Posterior cingulate gyrus (tissue), 11 donors: ENCODE data around the gene KIRREL3.

Source experiments
- DNase-seq, 10 donors: peaks; one replicate each; pipeline versions ENCODE4 v3.0.0 to v3.0.0-alpha.2; 2020 to 2021; ENCODE audit warnings: mixed read lengths in 3 of 10
- intact Hi-C: fragments of 100-400 bp; cut with DNase I; formaldehyde crosslinking; loops from one replicate; pipeline ENCODE4 v1.15.1; 2023

Gene KIRREL3

DNA sequence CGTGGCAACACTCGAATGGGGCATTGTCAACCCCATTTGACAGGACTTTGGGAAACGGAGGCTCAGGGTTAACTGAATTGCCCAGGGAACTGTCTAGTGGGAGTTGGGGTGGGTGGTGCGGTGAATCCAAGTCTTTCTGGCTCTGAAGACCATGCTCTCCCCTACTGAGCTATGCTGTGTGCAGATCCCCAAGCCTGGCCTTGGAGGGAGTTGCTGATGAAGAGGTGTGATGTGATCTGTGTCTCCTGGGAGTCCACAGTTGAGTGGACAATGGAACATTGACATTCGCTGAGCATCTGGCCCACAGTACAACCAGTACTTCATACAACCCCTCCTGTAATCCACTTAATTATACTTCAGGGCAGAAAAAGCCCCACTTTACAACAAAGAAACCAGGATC, 472.9 kb downstream of the KIRREL3 start:
- intact Hi-C loops, result no loop called here
- peak in 1 of 10 donors; percentile 22 for DNase-seq

DNA sequence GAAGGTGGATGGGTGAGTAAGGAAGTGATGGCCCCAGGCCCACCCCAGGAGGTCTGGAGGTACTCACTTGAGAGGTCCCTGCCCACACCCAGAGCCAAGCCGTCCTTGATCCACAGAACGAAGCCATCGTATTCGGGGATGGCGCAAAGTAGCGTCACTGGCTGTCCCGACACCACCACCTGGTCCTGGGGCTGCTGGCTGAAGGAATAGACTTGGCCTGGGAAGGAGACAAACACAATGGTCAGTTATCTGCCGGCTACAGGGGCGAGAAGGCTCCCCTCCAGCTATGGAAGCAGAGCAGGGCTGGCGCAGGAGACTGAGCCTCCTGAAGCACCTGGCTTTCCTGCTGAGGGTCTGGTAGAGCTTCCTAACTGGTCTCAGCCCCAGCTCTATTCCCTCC, 474.1 kb downstream of the KIRREL3 start:
- peak in 1 of 10 donors; percentile 45 for DNase-seq
- intact Hi-C loops, result no loop called here

DNA sequence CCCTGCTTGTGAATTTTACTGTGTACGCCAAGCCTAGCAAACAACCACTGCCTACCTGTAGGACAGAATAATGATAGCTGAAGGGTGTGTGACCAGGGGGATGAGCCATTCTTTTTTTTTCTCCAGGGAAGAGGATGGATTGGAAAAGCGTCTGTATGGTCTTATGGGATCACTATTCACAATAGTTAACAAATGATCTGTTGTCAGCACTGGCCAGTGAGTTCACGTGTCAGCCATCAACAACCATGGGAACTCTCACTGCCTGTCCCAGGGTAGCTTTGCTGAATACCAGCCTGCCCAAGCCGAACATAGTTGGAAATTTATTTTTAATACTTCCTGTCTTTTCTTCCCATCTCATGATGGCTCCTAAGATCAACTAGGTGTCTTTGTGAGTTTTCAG, 474.9 kb downstream of the KIRREL3 start:
- intact Hi-C loops, result no loop called here
- DNase-seq, result peak in 1 of 10 donors; percentile 27

DNA sequence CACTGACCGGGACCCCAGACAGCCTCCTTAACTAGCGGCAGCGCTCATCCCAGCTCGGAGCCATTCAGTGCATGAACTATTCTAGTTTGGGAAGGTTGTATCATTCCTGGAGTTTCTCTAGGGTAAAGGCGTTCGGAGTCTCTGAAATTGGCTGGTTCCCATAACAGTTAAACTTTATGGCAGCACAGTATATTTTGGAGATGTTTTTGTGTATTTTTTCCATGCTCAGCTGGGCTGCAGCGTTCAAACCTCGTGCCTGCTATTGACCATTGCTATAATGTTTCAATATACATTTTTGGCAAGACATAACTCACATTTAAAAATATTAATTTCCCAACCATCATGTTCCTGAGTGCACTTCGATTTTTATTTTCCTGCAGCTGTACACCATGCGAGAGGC, 475.4 kb downstream of the KIRREL3 start:
- intact Hi-C loops, result no loop called here
- peak in 1 of 10 donors; percentile 17 for DNase-seq

DNA sequence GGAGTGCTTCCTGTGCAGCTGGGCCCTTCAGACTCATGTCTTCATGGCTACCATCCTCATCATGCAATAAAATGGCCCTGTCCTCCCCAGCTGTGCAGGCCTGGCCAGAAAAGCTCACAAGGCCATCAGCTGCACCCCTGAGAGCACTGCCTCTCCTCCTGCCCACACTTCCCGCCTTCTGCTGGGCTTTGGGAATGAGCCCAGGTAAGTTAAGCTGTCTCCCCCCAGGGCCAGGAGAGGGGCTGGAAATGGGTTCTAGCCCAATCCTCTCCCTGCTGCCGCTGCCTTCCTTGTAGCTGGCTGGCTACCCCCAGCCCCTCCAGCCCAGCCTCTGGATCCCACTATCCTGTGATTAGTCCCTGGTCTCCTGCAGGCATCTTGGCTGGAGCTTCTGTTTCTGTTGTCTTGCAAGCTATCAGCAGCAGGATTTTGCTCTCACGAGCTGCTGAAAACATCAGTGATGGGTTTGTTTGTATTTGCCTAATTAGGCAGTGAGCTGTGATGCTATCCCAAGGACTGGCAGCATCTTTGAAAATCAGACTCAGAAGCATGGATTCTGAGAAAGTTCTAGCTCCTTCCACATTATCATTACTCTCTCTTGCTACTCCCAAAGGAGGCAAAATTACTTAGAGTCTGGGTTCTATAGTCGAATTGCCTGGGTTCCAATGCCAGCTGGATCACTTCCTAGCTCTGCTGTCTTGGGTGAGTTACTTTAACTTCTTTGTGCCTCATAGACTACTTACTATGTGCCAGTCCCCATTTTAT, 476.9 kb downstream of the KIRREL3 start:
- intact Hi-C loops, result no loop called here

DNA sequence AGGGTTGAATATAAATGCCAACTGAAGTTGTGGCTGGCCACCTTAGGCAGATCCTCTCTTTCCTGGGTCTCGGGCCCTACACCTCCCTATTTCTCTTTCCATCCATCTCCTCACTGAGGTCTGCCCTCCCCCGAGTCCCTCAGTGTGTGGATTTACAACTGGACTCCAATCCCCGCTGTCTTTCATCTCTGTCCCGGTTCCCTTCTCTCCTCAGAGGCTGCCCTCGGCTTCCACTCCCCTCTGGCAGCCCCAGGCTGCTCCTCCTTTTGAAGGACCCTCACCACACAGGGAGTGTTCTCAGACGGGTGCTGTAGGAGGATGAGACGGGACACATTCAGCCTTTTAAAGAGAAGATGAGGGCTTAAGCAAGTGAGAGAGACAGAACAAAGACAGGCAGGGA, 478.0 kb downstream of the KIRREL3 start:
- intact Hi-C loops, result no loop called here
- DNase-seq, result no peak

More for the DNA sequence above, 476.9 kb downstream of the KIRREL3 start:
- DNase-seq, result peak in 1 of 10 donors; percentile 62

DNA sequence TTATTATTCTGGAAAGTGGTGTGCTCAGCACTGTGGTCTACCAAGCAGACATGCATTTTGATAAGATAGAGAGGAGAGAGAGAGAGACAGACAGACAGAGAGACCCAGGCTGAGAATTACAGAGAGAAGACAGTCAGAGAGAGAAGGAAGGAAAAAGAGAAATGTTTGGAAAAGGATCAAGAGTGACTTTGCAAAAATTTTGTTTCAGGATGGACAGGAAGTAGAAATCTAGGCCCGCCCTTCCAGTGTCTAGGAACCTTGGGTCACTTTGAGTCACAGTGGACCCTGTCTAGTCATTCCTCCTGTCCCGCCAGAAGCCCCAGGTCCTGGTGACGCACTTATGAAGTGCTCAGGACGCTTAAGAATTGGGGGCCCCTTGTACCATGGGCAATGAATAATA, 478.4 kb downstream of the KIRREL3 start:
- intact Hi-C loops, result no loop called here
- DNase-seq, result peak in 1 of 10 donors; percentile 50

DNA sequence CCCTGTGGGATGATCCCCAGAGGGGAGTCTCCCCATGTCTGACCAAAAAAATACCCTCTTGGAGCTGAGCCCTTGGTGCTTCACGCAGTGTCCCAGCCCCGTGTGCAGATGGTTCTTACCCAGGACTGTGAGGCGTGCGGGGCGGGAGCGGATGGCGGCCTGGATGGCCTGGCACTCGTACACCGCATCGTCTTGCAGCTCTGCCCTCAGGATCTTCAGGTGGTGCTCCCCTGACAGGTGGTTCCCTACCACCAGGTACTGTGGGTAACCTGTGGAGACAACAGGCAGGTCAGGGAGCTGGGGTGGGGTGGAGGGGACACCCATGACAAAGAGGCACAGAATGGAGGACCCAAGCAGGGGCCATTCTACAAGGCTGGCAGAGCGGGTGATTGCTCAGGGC, 479.4 kb downstream of the KIRREL3 start:
- intact Hi-C loops, result no loop called here
- DNase-seq, result peak in 2 of 10 donors; percentile 37 to 46

DNA sequence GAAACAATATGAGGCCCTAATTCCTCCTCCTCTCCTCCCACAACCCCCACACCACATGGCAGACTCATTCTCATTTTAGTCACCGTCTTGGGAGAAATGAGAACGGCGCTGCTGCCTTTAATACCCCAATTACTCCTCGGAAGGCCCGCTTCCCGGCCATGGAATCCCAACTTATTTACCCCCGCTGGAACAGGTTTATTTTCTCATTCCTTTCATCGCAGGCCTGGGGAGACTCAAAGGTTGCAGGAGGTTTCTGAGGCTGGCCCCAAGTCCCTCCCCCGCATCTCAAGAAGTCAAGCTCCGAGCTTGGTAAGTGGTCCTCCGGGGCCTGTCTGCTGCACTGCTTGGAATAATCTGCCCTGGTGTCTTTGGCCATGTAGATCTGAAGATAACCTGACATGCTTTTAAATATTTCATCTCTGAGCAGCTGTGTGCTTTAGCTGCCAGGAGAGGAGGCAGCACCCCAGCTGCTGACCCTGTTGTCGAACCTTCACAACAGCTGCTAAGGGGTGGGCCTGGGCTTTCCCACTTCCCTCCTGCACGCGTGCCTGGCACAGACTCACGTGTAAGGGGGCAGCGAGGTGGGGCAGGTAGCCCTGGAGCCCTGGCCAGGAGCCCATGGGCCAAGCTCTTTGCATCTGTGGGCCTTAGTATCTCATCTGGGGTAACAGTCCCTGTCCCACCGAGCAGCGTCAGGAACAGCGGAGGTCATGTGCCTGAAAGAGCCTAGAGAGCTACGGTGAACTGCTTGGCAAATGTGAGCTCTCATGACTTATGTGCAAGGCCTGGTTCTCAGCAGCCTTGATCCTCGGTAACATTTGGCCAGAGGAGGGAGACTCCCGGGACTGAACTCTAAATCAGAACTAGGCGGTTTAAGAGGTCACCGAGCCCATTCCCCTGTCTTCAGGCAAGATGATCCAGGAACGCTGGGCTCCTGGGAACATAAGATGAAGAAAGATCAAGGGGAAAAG, 480.5 kb downstream of the KIRREL3 start:
- intact Hi-C loops, result no loop called here
- peak in 1 of 10 donors; percentile 52 for DNase-seq

DNA sequence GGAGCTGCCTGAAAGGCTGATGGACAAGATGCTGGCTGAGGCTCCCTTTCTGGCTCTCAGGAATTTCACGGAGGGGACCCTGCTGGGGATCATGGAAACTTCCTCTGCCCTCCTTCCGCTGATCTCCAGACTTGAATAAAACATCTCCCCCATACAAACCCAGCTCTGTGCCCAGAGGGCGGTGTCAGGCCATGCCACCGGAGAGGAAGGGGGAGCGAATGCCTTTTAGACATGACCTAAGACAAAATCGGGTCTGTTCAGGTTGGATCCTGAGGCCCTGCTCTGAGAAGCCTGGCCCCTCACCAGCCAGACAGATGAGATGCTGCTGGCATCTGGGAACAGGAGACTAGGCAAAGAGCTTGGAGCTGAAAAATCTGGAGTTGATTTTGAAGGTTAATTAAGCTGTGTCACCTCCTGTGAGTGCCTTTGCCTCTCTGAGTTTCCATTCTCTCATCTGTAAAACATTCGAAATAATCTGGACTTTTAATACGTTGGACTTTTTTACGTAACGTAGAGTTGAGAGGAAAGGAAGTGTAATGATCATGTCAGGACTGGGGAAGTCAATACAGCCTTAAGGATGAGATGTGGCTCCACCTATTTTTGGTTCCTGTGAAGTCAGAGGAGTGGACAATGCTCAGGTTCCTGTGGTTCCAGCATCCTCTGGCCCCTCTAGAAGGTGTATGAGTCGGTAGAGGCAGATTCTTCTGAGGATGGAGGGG, 481.4 kb downstream of the KIRREL3 start:
- intact Hi-C loops, result no loop called here

DNA sequence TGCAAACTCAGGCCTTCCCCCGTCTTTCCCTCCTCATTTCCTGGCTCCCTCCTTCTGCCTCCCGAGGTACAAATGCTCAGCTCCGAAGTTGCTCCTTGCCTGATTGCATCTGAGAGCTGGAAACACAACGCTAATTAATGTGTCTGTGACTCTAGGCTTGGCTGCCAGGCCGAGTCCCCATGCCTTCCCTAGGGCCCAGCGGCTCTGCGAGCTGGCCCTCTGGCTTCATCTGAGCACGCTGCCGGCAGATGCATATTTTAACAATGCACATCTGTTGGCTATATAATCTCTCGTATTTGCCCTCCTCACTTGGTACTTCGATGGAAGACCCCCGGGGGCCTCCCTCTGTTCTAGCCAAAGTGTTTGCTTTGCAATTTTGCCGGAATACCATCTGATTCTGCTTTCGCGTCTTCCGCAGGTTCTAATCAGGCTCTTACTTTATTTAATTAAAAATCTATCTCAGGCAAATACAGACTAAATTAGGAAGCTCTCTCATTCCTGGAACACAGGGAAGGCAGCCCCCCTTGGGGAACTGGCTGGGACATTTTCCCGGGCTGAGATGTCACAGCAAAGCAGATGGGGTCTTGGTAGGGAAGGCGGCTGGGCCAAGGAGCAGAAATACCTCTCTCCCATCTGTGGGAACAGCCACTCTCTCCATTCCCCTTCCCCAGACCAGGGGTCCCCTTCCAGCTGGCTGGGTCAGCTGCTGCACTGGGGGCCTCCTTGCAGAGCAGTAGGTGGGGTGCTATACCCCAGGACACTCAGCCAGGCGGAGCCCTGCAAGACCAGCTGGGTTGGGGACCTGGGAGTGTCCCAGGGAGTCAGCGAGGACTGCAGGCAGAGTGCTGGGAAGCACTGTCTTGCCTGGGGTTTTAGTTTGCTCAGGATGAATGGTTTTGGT, 482.2 kb downstream of the KIRREL3 start:
- peak in 1 of 10 donors; percentile 61 for DNase-seq
- intact Hi-C loops, result no loop called here

More for the DNA sequence above, 481.4 kb downstream of the KIRREL3 start:
- peak in 1 of 10 donors; percentile 37 for DNase-seq

DNA sequence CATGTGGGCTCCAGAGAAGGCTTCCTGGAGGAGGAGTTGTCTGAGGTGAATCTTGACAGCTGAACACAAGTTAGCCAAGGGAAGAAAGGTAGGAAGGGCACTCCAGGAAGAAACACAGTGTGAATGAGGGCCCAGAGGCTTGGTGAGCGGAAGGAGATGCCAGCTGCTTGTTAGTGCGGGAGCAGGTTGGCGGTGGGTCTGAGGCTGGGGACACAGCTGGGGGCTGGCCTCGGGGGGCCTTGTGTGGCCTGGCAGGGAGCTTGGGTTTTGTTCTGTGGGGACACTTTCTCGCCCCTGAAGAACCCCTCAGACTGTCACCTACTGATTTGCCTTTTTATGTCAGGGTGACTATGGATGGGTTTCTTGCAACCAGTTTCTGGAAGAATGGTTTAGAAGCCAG, 485.1 kb downstream of the KIRREL3 start:
- peak in 2 of 10 donors; percentile 31 to 57 for DNase-seq
- intact Hi-C loops, result no loop called here

DNA sequence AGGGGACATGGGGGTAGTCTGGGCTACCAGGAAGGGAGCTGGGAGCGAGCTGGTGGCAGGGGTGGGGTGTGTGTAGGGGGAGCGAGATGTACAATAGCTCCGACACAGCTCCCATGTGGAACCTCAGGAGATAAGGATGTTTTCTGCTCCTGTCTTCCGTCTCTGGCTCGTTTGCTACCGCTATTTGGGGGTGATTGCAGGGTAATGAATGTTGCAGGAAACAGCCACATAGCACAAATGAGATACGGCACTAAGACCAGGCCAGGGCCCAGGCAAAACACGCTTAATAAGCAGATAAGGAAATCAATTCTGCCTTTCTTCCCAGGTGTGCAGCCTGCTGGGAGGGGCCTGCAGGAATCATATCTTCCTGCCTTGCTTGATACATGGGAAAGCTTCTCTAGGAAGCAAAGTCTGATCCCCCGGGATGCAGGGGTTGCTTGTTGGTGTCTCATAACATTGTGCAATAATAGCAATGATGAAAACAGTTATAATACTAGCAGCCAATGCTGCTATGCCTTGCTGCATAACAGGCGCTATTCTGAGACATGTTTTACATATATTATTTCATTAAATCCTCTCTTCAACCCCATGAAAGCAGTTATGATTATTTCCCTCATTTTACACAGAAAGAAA, 486.4 kb downstream of the KIRREL3 start:
- peak in 1 of 10 donors; percentile 18 for DNase-seq
- intact Hi-C loops, result no loop called here

DNA sequence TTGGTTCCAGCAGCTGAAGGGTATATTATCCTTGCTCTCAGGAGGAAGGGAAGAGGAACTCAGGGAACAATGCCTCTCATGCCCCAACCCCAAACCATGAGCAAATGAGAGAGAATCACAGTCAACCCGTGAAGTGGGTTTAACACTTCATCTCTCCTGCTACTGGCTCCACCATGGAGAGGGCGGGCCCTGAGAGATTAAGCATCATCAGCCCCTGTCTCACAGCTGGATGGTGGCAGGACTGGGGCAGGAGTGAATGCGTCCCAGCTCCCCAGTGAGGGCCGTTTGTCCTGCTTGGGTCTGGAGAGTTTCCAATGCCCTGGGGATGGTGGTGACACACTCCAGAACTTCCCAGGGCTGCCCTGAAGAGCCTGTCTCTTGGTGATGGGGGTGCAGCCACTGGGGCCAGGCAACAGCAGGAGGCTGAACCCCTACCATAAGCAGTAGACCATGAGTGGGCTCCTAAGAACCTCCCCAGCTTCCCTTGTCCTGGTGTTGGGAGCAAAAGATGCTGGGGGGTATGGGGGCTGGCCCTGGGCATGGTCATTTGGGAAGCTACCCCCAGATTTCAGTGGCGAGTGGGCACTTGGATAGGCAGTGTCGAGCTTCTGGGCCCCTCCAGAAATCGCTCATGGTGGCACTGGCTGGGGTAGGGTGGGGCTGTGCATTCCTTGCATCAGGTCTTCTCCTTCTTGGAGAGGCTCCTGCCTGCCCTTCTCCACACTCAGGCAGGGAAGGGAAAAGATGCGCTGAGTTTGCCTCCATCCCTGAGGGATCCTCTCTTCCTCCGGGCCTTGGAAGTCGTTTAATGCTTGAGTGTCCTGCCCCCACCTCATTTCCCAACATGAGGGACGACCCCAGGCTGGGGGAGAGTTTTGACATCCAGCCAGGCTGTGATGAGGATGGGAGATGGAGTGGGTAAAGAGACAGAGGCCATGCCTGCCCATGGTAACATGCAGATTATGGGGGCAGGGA, 487.5 kb downstream of the KIRREL3 start:
- intact Hi-C loops, result no loop called here
- peak in 2 of 10 donors; percentile 45 to 48 for DNase-seq

DNA sequence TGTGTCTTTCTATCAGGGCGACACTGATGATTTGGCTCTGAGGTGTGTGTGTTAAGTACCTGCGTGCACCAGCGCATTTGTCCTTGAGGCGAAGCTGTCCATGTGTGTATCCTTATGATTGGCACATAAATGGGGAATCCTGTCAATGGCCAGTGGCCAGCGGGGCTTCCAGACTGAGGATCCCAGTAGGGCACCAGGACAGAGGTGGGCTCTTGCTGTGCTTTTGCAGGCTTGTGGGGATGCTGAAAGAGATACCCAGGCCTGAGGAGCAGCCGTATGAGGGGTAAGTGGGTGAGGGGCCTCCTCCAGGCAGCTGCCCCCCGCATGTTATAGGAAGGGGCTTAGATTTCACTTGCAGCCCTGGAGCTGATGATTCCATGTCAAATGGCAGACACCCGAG, 488.3 kb downstream of the KIRREL3 start:
- intact Hi-C loops, result no loop called here
- no peak for DNase-seq

DNA sequence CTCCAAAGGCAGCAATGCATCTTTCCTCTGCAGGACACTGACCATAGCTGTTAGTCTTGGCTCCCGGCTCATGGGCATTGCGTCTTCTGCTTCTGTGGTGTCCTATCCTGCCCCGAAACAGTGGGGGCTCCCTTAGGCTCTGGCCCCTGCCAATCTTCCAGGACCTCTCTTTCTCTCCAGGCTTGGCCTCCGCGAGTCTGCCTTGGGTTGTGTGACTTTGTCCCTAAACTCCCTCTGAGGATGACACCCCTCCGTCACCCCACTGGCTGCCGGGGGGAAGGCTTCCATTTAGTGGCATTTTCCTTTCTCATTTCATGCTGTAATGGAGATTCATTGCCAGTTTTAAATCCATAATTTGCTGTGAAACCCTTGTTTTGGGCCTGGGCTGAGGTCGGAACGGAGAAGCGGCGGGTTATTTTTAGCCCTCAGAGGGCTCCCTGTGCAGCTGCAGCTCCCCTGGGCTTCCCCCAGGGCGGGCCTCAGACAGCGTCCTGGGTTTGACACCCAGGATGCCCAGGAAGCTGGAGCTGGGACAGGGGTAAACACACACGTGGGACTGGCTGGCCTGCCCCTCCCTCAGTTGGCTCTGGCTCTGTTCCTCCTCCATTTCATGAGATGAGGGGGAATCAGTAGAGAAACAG, 489.0 kb downstream of the KIRREL3 start:
- intact Hi-C loops, result no loop called here
- DNase-seq, result peak in 2 of 10 donors; percentile 47 to 72

DNA sequence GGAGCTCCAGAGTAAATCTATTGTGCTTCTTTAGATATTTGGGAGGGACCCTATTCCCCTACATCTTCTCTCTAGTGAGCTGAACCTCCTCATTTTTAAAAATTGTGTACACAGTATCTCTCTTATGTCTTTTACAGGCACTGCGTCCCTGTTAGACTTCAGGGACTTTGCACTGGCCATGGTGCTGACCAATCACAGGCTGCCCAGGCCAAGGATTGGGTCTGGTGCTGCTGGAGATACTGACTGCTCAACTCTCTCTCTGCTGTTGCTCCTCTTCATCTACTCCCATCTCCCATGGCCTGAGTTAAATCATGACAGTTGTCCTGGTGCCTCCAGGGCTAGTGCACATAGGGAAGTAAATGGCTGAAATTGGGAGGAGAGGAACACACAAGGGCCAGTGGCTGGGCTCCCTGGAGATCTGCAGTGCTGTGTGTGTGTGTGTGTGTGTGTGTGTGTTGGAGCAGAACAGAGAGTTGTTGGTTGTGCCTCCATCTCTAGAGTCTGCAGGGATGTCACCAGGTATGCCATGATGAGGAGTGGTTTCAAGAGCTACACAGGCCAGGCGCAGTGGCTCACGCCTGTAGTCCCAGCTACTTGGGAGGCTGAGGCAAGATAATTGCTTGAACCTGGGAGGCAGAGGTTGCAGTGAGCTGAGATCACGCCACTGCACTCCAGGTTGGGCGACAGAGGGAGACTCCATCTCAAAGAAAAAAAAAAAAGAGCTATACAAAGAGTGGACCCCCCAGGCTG, 489.8 kb downstream of the KIRREL3 start:
- intact Hi-C loops, result no loop called here
- DNase-seq, result no peak
